GM18870 (cell line): ENCODE data around the gene CTSC.

Source experiments
- ATAC-seq: cut with Tn5 transposase; IDR thresholded peaks from one replicate; pipeline ENCODE4 v1.9.1; 2021; ENCODE audit warnings: moderate library complexity; ENCODE audit not compliant: unreplicated experiment

Gene CTSC

GRCh38 chr11:88337181-88337986, at the start of gene CTSC:
Gene CTSC, minus strand, starts transcription at chr11:88337736. Its CDS starts 64 bp downstream, at chr11:88337672.
- ATAC-seq: peak; percentile 83

- ATAC-seq: no peak
Observed at GRCh38 chr11:88384669-88385005, 47.1 kb upstream of the CTSC start.

- ATAC-seq: no peak
Observed at GRCh38 chr11:88384004-88384668, 46.6 kb upstream of the CTSC start.

GRCh38 chr11:88383447-88383846, 45.9 kb upstream of the CTSC start:
- ATAC-seq: no peak

GRCh38 chr11:88379130-88379529, 41.6 kb upstream of the CTSC start:
- no peak for ATAC-seq

GRCh38 chr11:88378422-88379066, 41.0 kb upstream of the CTSC start:
- no peak for ATAC-seq

- no peak for ATAC-seq
Observed at GRCh38 chr11:88377646-88378045, 40.1 kb upstream of the CTSC start.

GRCh38 chr11:88377144-88377543, 39.6 kb upstream of the CTSC start:
- no peak for ATAC-seq

GRCh38 chr11:88375927-88376470, 38.5 kb upstream of the CTSC start:
- no peak for ATAC-seq

GRCh38 chr11:88370782-88371181, 33.2 kb upstream of the CTSC start:
- no peak for ATAC-seq

- ATAC-seq: no peak
Observed at GRCh38 chr11:88367310-88367709, 29.8 kb upstream of the CTSC start.

- ATAC-seq: no peak
Observed at GRCh38 chr11:88363648-88364065, 26.1 kb upstream of the CTSC start.

GRCh38 chr11:88363004-88363403, 25.5 kb upstream of the CTSC start:
- ATAC-seq: no peak

- ATAC-seq: no peak
Observed at GRCh38 chr11:88360141-88360540, 22.6 kb upstream of the CTSC start.

GRCh38 chr11:88359541-88359940, 22.0 kb upstream of the CTSC start:
- ATAC-seq: peak; percentile 66

GRCh38 chr11:88359114-88359513, 21.6 kb upstream of the CTSC start:
- no peak for ATAC-seq

GRCh38 chr11:88358040-88358431, 20.5 kb upstream of the CTSC start:
- ATAC-seq: no peak

GRCh38 chr11:88357323-88358039, 19.9 kb upstream of the CTSC start:
- peak; percentile 62 for ATAC-seq

GRCh38 chr11:88355887-88356286, 18.4 kb upstream of the CTSC start:
- no peak for ATAC-seq

- peak; percentile 21 for ATAC-seq
Observed at GRCh38 chr11:88354912-88355311, 17.4 kb upstream of the CTSC start.
